Measurements from ENCODE around the gene PRMT6.
"Not testable (repeated sequence)": the region's sequence is repeated elsewhere in the genome, so short reads cannot be mapped to it uniquely, and the experiment has no call there.

Gene PRMT6

DNA sequence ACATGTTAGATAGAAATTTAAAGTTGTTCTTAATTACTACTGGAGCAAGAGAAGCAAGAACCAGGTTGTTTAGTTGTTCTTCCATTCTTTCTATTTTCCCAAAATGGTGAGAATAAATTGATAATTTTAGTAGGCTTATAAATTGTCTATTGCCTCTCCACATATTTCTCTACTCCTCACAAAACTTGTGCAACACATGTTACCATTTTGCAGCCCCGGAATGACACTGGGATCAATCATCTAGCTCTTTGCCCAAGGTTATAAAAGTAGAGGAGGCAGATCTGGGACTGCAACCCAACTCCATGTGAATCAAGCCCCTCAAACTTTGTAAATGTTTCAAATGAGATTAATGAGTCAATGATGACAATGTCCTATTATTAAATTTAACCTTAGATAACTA lies 34.9 kb downstream of the PRMT6 start:
- DNase-seq (ENCODE audit: insufficient read length, low spot score) (no peak), FAIRE-seq (no peak)

DNA sequence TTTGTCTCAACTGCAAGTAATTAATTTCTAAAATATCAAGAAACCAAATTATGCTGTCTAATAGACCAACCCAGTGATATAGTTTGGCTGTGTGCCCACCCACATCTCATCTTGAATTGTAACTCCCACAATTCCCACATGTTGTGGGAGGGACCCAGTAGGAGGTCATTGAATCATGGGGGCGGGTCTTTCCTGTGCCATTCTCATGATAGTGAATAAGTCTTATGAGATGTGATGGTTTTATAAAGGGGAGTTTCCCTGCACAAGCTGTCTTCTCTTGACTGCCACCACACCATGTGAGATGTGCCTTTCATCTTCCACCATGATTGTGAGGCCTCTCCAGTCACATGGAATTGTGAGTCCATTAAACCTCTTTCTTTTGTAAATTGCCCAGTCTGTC lies 36.9 kb downstream of the PRMT6 start:
- FAIRE-seq; DNase-seq (ENCODE audit: insufficient read length, low spot score): not testable (repeated sequence)

DNA sequence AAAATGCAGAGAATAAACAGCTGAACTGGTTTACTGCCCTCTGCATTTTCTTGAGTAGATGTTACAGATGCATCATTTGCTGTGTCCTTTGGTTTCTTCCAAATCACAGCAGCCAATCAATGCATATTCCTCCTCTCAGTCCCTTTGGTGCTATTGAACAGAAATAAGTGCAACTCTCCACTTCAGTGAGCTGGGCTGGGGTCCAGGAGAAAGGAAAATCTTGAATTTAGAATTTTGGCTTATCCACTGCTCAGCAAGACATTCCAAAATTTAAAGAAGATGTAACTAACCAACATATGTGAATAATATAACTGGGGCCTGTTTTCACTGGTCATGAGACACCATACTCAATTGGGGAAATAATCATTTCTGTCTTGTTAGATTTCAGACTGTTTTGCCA lies 39.2 kb downstream of the PRMT6 start:
- FAIRE-seq (no peak), DNase-seq (ENCODE audit: insufficient read length, low spot score) (no peak)

DNA sequence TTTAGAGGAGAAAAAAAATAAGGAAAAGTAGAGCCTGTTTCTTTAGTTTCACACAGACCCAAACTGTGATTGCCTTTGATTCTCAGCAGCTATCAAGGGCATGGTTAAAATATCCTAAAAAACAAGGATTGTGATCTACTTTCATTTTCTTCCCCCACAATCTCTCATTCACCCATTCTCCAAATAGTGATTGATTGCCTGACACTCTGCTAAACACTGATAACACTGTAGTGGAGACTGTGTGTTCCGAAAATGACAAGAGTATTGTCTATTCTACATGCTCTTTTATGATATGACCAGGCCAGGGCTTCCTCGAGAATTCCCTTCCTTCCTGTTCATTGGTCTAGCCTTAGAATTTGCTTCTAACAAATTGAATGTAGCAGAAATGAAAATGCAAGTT lies 40.2 kb downstream of the PRMT6 start:
- DNase-seq (ENCODE audit: insufficient read length, low spot score) (no peak), FAIRE-seq (no peak)

DNA sequence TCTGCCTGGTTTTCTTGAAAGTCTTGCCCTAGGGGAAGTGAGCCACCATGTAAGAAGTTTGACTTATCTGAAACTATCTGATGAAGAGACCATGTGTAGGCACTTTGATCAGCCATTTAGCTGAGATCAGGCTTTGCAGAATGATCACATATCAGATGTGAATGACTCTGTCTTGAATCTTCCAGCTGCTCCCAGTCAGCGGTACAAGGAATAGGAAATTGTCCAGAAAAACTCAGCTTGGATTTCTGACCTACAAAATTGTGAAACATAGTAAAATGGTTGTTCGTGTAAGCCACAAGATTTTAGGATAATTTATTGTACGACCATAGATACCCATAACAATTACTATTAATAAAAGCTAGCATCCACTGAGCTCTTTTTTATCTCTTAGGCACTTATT lies 42.5 kb downstream of the PRMT6 start:
- DNase-seq (ENCODE audit: insufficient read length, low spot score) (no peak), FAIRE-seq (no peak)

DNA sequence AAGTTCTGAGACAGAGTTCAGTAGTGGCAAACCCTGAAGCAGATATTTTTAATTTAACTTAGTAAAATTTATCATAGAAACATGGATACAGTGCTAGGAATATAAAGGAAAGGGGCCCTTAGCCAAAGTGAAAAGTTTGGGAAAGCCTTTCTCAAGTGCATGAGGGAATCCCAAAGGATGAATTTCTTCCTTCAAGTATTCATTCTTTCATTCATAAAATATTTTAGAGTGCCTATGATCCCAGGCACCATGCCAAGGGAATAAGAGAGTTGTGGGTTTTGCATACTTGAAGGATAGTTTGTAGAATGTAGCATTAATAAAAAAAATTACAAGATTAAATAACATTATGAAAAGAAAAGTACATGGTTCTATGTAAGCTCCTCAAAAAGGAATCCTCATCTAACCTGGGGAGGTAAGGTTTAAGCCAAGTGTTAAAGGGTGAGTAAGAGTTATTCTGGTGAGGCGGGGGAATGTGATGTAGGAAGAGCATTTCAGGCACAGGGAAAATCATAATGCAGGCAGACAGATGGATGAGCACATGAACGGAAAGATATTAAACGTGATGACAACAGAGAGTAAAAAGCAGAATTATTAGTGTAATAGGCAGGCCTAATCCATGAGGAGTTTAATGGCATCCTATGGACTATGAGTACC lies 44.0 kb downstream of the PRMT6 start:
- FAIRE-seq (no peak), DNase-seq (ENCODE audit: insufficient read length, low spot score) (no peak)

DNA sequence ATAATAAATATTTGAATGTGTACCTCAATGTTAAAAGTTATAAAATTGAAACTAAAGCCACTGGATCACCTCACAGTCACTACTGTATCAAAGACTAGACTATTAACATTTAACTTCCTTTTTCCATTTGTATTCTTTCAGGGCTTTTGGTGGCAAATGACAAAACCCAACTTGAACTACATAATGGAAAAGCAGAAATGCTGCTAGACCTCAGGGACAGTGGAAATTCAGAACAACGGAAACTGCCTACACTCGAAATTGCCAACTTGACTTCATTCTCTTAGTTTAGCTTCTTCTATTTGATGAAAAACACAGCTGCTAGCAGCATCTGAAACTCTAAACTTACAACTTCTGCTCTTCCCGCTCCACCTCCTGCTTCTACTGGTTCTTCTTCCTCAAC lies 49.4 kb downstream of the PRMT6 start:
- DNase-seq (ENCODE audit: insufficient read length, low spot score): no peak
- no peak for FAIRE-seq
